Osteocyte (in vitro differentiated cells): ENCODE measurements around the gene ACCSL. TPM values are rescaled to one million over a fixed set of nuclear protein-coding genes. Genes with fewer than 3 reads are reported as not detected.

ENCODE experiments used
- DNase-seq: peaks from one replicate; pipeline ENCODE4 v3.0.0; 2021; ENCODE audit warnings: mixed read lengths; ENCODE audit not compliant: unreplicated experiment; ENCODE audit errors: extremely low spot score
- H3K27ac Mint-ChIP-seq: one replicate; pipeline ENCODE4 v1.8.0; 2021; ENCODE audit warnings: mild to moderate bottlenecking, mixed read lengths; ENCODE audit not compliant: unreplicated experiment
- H3K27me3 Mint-ChIP-seq: one replicate; pipeline ENCODE4 v1.8.0; 2021; ENCODE audit warnings: mixed read lengths; ENCODE audit not compliant: unreplicated experiment
- H3K36me3 Mint-ChIP-seq: one replicate; pipeline ENCODE4 v1.8.0; 2021; ENCODE audit warnings: mixed read lengths; ENCODE audit not compliant: unreplicated experiment
- H3K4me1 Mint-ChIP-seq: one replicate; pipeline ENCODE4 v1.8.0; 2021; ENCODE audit warnings: mixed read lengths; ENCODE audit not compliant: unreplicated experiment
- H3K4me3 Mint-ChIP-seq: one replicate; pipeline ENCODE4 v1.8.0; 2021; ENCODE audit warnings: mild to moderate bottlenecking, moderate library complexity, mixed read lengths; ENCODE audit not compliant: unreplicated experiment
- H3K9me3 Mint-ChIP-seq: one replicate; pipeline ENCODE4 v1.8.0; 2021; ENCODE audit warnings: mixed read lengths; ENCODE audit not compliant: unreplicated experiment
- CTCF ChIP-seq: fragments of 200-600 bp; sonication (generic); IDR thresholded peaks from 2 replicates; pipeline ENCODE4 v1.5.0; 2021; ENCODE audit warnings: antibody characterized with exemption, mild to moderate bottlenecking, moderate library complexity
- total RNA-seq: library from RNA; stranded (reverse); gene quantifications from 2 replicates; pipeline ENCODE4 v1.2.1, GENCODE V29; 2021

The ACCSL gene
- total RNA-seq, 1 donor from 2014 or later, result not detected

GRCh38 chr11:44043157-44043556 is 4.6 kb upstream of the ACCSL start:
- Mint-ChIP-seq H3K4me1 (no peaks in the 10 kb centered on the region), H3K27ac (no peak overlapping the region), H3K4me3 (no peak overlapping the region), H3K36me3 (no peaks in the 10 kb centered on the region), H3K9me3 (peaks cover 4% of the 10 kb centered on the region), H3K27me3 (peaks cover 37% of the 10 kb centered on the region)
- no peak for DNase-seq
- no peak for TF ChIP-seq CTCF

- H3K9me3 Mint-ChIP-seq, result peaks cover 4% of the 10 kb centered on the region
- no peak for TF ChIP-seq CTCF
- no peak overlapping the region for H3K4me3 Mint-ChIP-seq
- H3K27ac Mint-ChIP-seq, result no peak overlapping the region
- no peak for DNase-seq
- H3K4me1 Mint-ChIP-seq, result no peaks in the 10 kb centered on the region
- H3K36me3 Mint-ChIP-seq, result no peaks in the 10 kb centered on the region
- H3K27me3 Mint-ChIP-seq, result peaks cover 36% of the 10 kb centered on the region
These were observed 1.6 kb upstream of the ACCSL start for GRCh38 chr11:44046182-44046581.

GRCh38 chr11:44047298-44047697 is 483 bp upstream of the ACCSL start:
- DNase-seq, result no peak
- no peak overlapping the region for H3K27ac Mint-ChIP-seq
- TF ChIP-seq CTCF, result no peak
- H3K9me3 Mint-ChIP-seq, result no peaks in the 10 kb centered on the region
- no peak overlapping the region for H3K4me3 Mint-ChIP-seq
- H3K36me3 Mint-ChIP-seq, result no peaks in the 10 kb centered on the region
- H3K4me1 Mint-ChIP-seq, result no peaks in the 10 kb centered on the region
- peaks cover 30% of the 10 kb centered on the region for H3K27me3 Mint-ChIP-seq

- H3K27me3 Mint-ChIP-seq, result peaks cover 21% of the 10 kb centered on the region
- no peak overlapping the region for H3K27ac Mint-ChIP-seq
- no peak overlapping the region for H3K4me3 Mint-ChIP-seq
- no peaks in the 10 kb centered on the region for H3K9me3 Mint-ChIP-seq
- TF ChIP-seq CTCF, result no peak
- H3K4me1 Mint-ChIP-seq, result no peaks in the 10 kb centered on the region
- no peaks in the 10 kb centered on the region for H3K36me3 Mint-ChIP-seq
- DNase-seq, result no peak
These were observed 2.1 kb downstream of the ACCSL start for GRCh38 chr11:44049832-44050231.

- Mint-ChIP-seq H3K36me3 (no peaks in the 10 kb centered on the region), H3K27ac (no peak overlapping the region), H3K9me3 (no peaks in the 10 kb centered on the region), H3K27me3 (peaks cover 25% of the 10 kb centered on the region), H3K4me3 (no peak overlapping the region), H3K4me1 (no peaks in the 10 kb centered on the region)
- no peak for TF ChIP-seq CTCF
- DNase-seq, result no peak
These were observed 3.4 kb downstream of the ACCSL start for GRCh38 chr11:44051171-44051570.
